ENCODE measurements around the gene RFNG.

DNA sequence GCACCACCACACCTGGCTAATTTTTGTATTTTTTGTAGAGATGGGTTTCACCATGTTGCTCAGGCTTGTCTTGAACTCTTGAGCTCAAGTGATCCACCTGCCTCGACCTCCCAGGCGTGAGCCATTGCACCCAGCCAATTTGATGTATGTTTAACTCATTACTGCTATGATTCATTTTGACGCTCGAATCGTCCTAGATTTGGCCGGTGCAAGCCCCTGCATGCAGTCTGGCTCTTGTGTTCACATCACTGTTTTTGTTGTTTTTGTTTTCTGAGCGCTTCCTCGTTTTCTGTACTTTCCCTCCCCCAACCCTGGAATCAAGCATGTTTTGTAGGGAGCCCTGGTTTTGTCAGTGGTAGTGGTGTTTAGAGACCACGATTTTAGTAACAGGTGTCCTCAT, 21.8 kb upstream of the RFNG start:
- TF ChIP-seq CTCF (IDR thresholded peaks at IDR 0.05 in 2 of 3, conservative IDR thresholded peaks at IDR 0.05 in 1 of 3; ENCODE audit: control insufficient read depth in 2 of 3, extremely low read depth in 1 of 3, insufficient read depth in 1 of 3, low read depth in 3 of 3, low read length in 3 of 3), result no peak
- no peak for TF ChIP-seq POLR2A (IDR thresholded peaks at IDR 0.05; ENCODE audit: low read depth, low read length)
- no peak for TF ChIP-seq POU2F2 (IDR thresholded peaks at IDR 0.05; ENCODE audit: borderline replicate concordance, low read depth, low read length)
